Gastrocnemius medialis (tissue), 4 donors: ENCODE data around the gene G6PC2. TPM values are rescaled to one million over a fixed set of nuclear protein-coding genes. Genes with fewer than 3 reads are reported as not detected.
"Not testable (repeated sequence)": the region's sequence is repeated elsewhere in the genome, so short reads cannot be mapped to it uniquely, and the experiment has no call there.

ENCODE experiments used
- ATAC-seq, 2 donors: fragments of 150-250 bp; one replicate each; pipeline ENCODE4 v1.9.1; 2016
- DNase-seq, 2 donors: peaks; one replicate each; pipeline ENCODE4 v3.0.0-alpha.2; 2019
- H3K27ac ChIP-seq, 4 donors: fragments of 200-600 bp; sonication (generic); 1 replicate in 1 of 4; 2 replicates in 3 of 4; pipeline ENCODE4 v1.5.1; 2016 to 2018; ENCODE audit warnings: mild to moderate bottlenecking in 2 of 4, moderate library complexity in 1 of 4
- H3K27me3 ChIP-seq, 3 donors: fragments of 200-600 bp; sonication (generic) in 2 of 3; 1 replicate in 1 of 3; 2 replicates in 2 of 3; pipeline versions ENCODE4 v1.5.1 to v1.6.0; 2016 to 2019; ENCODE audit warnings: mild to moderate bottlenecking in 1 of 3, moderate library complexity in 1 of 3
- H3K36me3 ChIP-seq, 2 donors: fragments of 200-600 bp; sonication (generic) in 1 of 2; one replicate each; pipeline ENCODE4 v1.5.1; 2017 to 2018
- H3K4me1 ChIP-seq, 2 donors: fragments of 200-600 bp; sonication (generic) in 1 of 2; one replicate each; pipeline ENCODE4 v1.5.1; 2016 to 2017; ENCODE audit warnings: mild to moderate bottlenecking in 2 of 2
- H3K4me3 ChIP-seq, 4 donors: fragments of 200-600 bp; sonication (generic) in 3 of 4; 1 replicate in 1 of 4; 2 replicates in 3 of 4; pipeline ENCODE4 v1.5.1; 2016 to 2019; ENCODE audit warnings: mild to moderate bottlenecking in 2 of 4
- H3K9me3 ChIP-seq, 3 donors: fragments of 200-600 bp; sonication (generic) in 2 of 3; 1 replicate in 1 of 3; 2 replicates in 2 of 3; pipeline ENCODE4 v1.5.1; 2016 to 2019
- CTCF ChIP-seq, 5 experiments: fragments of 450-650 bp in 3 of 5; fragments of 200-600 bp in 2 of 5; sonication (generic) in 2 of 5; IDR thresholded peaks in 4 of 5; conservative IDR thresholded peaks in 1 of 5; 1 replicate in 4 of 5; 2 replicates in 1 of 5; pipeline ENCODE4 v1.5.1; 2016 to 2019; ENCODE audit warnings: antibody characterized with exemption in 5 of 5, mild to moderate bottlenecking in 3 of 5, moderate library complexity in 3 of 5
- POLR2A ChIP-seq, 2 donors: fragments of 450-650 bp; IDR thresholded peaks; one replicate each; pipeline ENCODE4 v1.6.1; 2017; ENCODE audit warnings: antibody characterized with exemption in 2 of 2, mild to moderate bottlenecking in 2 of 2, moderate library complexity in 2 of 2
- in situ Hi-C, 4 donors: fragments of 200-750 bp; cut with MboI; loops; one replicate each; pipeline versions ENCODE4 v1.15.0 to v1.8.0; 2017; ENCODE audit warnings: low sequenced_read_pairs in 4 of 4
- intact Hi-C: fragments of 100-400 bp; cut with DNase I; formaldehyde crosslinking; loops from one replicate; pipeline ENCODE4 v1.15.1; 2023; ENCODE audit warnings: low total_unique reads
- total RNA-seq, 4 donors: library from RNA; depleted of rRNA; stranded (reverse); fragments of >200 nt; gene quantifications; one replicate each; pipeline versions ENCODE4 v1.1.0 to v1.2.3, GENCODE V29; 2016

The G6PC2 gene
- total RNA-seq, 4 donors from 2014 or later = not detected

DNA sequence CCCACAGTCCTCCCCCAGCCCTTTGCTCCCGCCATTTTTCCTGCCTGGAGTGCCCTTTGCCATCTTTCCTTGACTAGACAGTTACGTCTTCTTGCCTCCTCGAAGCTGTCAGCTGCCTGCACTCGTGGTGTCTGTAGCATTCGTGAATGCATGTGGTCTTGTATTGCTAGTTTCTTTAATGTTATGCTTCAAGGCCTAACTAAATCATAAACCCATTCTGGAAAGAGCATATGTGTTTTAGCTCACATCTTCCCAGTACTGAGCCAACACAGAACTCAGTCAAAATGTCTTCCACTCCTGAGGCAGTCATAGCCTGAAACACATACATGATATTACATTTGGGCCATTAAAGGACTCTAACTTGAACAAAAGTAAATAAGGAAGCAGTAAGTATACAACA is 46.4 kb upstream of the G6PC2 start:
- Histone ChIP-seq H3K4me1 (peaks cover 0 to 10% of the 10 kb centered on the region in 2 donors), H3K36me3 (no peaks in the 10 kb centered on the region), H3K27me3 (no peaks in the 10 kb centered on the region), H3K4me3 (no peak overlapping the region), H3K27ac (no peak overlapping the region), H3K9me3 (no peaks in the 10 kb centered on the region)
- DNase-seq (no peak), ATAC-seq (no peak)
- intact Hi-C loops (no loop called here), in situ Hi-C loops (no loop called here)
- TF ChIP-seq POLR2A (IDR thresholded peaks at IDR 0.05) = no peak
- no peak for TF ChIP-seq CTCF (IDR thresholded peaks at IDR 0.05 in 4 of 5, conservative IDR thresholded peaks at IDR 0.05 in 1 of 5)

DNA sequence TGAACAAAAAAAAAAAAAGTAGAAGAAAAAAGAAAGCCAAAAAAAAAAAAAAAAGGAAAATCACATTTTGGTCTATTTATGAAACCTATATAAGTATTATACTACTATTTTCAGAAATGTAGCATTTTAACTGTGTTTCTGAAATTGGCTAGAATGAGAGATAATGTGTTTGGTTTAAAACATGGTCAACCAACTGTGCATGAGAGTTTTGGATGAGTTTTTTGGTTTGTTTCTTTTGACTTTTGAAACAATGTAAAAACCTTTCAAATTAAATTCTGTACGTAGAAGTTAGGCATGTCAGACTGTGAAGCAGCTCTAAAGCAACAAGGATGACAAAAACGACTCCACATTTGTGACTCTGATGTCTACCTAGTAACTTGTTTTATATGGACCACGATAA is 45.5 kb upstream of the G6PC2 start:
- DNase-seq = no peak
- Histone ChIP-seq H3K9me3 (no peaks in the 10 kb centered on the region), H3K4me3 (no peak overlapping the region), H3K27ac (no peak overlapping the region), H3K4me1 (peaks cover 0 to 10% of the 10 kb centered on the region in 2 donors), H3K36me3 (no peaks in the 10 kb centered on the region), H3K27me3 (no peaks in the 10 kb centered on the region)
- no peak for TF ChIP-seq POLR2A (IDR thresholded peaks at IDR 0.05)
- TF ChIP-seq CTCF (IDR thresholded peaks at IDR 0.05 in 4 of 5, conservative IDR thresholded peaks at IDR 0.05 in 1 of 5) = no peak
- no peak for ATAC-seq
- intact Hi-C loops (no loop called here), in situ Hi-C loops (no loop called here)

DNA sequence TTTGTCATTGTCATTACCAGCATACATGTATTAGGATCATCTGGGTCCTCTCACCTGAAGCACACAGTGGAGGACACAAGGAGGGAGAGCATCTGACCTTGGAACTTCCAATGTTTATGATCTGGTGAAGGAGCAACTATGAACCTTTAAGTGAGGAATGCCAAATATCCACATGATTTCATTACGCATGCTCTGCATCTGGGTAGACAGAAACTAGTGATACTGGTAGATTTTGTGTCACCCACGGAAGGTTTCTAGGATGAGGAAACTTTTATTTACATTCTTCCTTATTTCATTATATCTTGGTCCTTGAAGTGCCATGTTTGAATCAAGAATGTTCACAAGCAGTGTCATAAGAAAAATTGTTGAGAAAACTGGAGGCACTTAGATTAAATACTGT is 42.9 kb upstream of the G6PC2 start:
- Histone ChIP-seq H3K27ac (no peak overlapping the region), H3K4me1 (peaks cover 0 to 7% of the 10 kb centered on the region in 2 donors), H3K27me3 (no peaks in the 10 kb centered on the region), H3K9me3 (no peaks in the 10 kb centered on the region), H3K36me3 (no peaks in the 10 kb centered on the region), H3K4me3 (no peak overlapping the region)
- no peak for TF ChIP-seq CTCF (IDR thresholded peaks at IDR 0.05 in 4 of 5, conservative IDR thresholded peaks at IDR 0.05 in 1 of 5)
- TF ChIP-seq POLR2A (IDR thresholded peaks at IDR 0.05) = no peak
- in situ Hi-C loops (no loop called here), intact Hi-C loops (no loop called here)
- ATAC-seq (no peak), DNase-seq (no peak)

DNA sequence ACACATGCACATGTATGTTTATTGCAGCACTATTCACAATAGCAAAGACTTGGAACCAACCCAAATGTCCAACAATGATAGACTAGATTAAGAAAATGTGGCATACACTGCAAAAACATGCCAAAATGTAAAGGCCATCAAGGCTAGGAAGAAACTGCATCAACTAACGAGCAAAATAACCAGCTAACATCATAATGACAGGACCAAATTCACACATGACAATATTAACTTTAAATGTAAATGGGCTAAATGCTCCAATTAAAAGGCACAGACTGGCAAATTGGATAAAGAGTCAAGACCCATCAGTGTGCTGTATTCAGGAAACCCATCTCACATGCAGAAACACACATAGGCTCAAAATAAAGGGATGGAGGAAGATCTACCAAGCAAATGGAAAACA is 33.9 kb upstream of the G6PC2 start:
- H3K4me1 ChIP-seq, H3K27me3 ChIP-seq, H3K36me3 ChIP-seq, ATAC-seq, H3K27ac ChIP-seq, intact Hi-C loops, H3K4me3 ChIP-seq, in situ Hi-C loops, H3K9me3 ChIP-seq, DNase-seq: not testable (repeated sequence)

- H3K4me1 ChIP-seq, H3K36me3 ChIP-seq, intact Hi-C loops, DNase-seq, ATAC-seq, in situ Hi-C loops, H3K27me3 ChIP-seq, H3K4me3 ChIP-seq, H3K9me3 ChIP-seq, H3K27ac ChIP-seq: not testable (repeated sequence)
Measured at GRCh38 chr2:168870369-168870768, 30.7 kb upstream of the G6PC2 start.

- in situ Hi-C loops, H3K27me3 ChIP-seq, H3K4me1 ChIP-seq, H3K9me3 ChIP-seq, ATAC-seq, H3K27ac ChIP-seq, intact Hi-C loops, DNase-seq, H3K36me3 ChIP-seq, H3K4me3 ChIP-seq: not testable (repeated sequence)
Measured at GRCh38 chr2:168870824-168871223, 30.3 kb upstream of the G6PC2 start.
